Upper lobe of right lung (tissue), 1 donor: ENCODE measurements around the gene LIPF. TPM values are rescaled to one million over a fixed set of nuclear protein-coding genes. Genes with fewer than 3 reads are reported as not detected.

Source experiments
- ATAC-seq: fragments of 200-7000 bp; cut with Tn5 transposase; one replicate; pipeline ENCODE4 v1.9.1; 2020; ENCODE audit warnings: mild to moderate bottlenecking, moderate library complexity
- DNase-seq: peaks from one replicate; pipeline ENCODE4 v3.0.0-alpha.2; 2020
- H3K27ac ChIP-seq: fragments of 200-600 bp; one replicate; pipeline ENCODE4 v1.8.0; 2022
- H3K27me3 ChIP-seq: fragments of 200-600 bp; one replicate; pipeline ENCODE4 v1.8.0; 2022; ENCODE audit warnings: mild to moderate bottlenecking
- H3K36me3 ChIP-seq: fragments of 200-600 bp; one replicate; pipeline ENCODE4 v1.8.0; 2022
- H3K4me1 ChIP-seq: fragments of 200-600 bp; one replicate; pipeline ENCODE4 v1.8.0; 2022
- H3K4me3 ChIP-seq: fragments of 200-600 bp; one replicate; pipeline ENCODE4 v1.8.0; 2022; ENCODE audit warnings: mild to moderate bottlenecking
- H3K9me3 ChIP-seq: fragments of 200-600 bp; one replicate; pipeline ENCODE4 v1.8.0; 2022
- CTCF ChIP-seq: fragments of 200-600 bp; IDR thresholded peaks from one replicate; pipeline ENCODE4 v1.8.0; 2022; ENCODE audit warnings: antibody characterized with exemption
- intact Hi-C: fragments of 100-400 bp; cut with DNase I; formaldehyde crosslinking; loops from one replicate; pipeline ENCODE4 v1.11.0; 2022
- total RNA-seq: library from RNA; stranded (reverse); fragmentation: NEBNext Ultra II Directional; extraction: Animal tissue kit (Norgen Biotek cat#: 25700); gene quantifications from one replicate; pipeline ENCODE4 v1.2.1, GENCODE V29; 2021
- donor health status: DM: no; HTN: yes; CAD: no; lungs with severe emphysema.

The LIPF gene
- total RNA-seq, 1 donor from 2014 or later = not detected

- H3K36me3 ChIP-seq = no peaks in the 10 kb centered on the region
- H3K27me3 ChIP-seq = no peaks in the 10 kb centered on the region
- no peak for DNase-seq
- H3K27ac ChIP-seq = no peak overlapping the region
- H3K9me3 ChIP-seq = no peaks in the 10 kb centered on the region
- intact Hi-C loops = no loop called here
- no peaks in the 10 kb centered on the region for H3K4me1 ChIP-seq
- ATAC-seq = peak; percentile 29
- no peak for TF ChIP-seq CTCF
- H3K4me3 ChIP-seq = no peak overlapping the region
Measured at GRCh38 chr10:88647061-88647615, 17.1 kb upstream of the LIPF start.

GRCh38 chr10:88651101-88651551, 13.1 kb upstream of the LIPF start:
- H3K4me1 ChIP-seq = no peaks in the 10 kb centered on the region
- no peaks in the 10 kb centered on the region for H3K27me3 ChIP-seq
- H3K4me3 ChIP-seq = no peak overlapping the region
- H3K9me3 ChIP-seq = no peaks in the 10 kb centered on the region
- no peak for TF ChIP-seq CTCF
- intact Hi-C loops = no loop called here
- ATAC-seq = no peak
- no peak overlapping the region for H3K27ac ChIP-seq
- H3K36me3 ChIP-seq = no peaks in the 10 kb centered on the region
- DNase-seq = no peak

- no peak overlapping the region for H3K27ac ChIP-seq
- no peak overlapping the region for H3K4me3 ChIP-seq
- DNase-seq (no peak), ATAC-seq (no peak)
- no peaks in the 10 kb centered on the region for H3K9me3 ChIP-seq
- H3K27me3 ChIP-seq = no peaks in the 10 kb centered on the region
- H3K4me1 ChIP-seq = no peaks in the 10 kb centered on the region
- no peaks in the 10 kb centered on the region for H3K36me3 ChIP-seq
- no peak for TF ChIP-seq CTCF
- intact Hi-C loops = no loop called here
Measured at GRCh38 chr10:88652616-88653015, 11.6 kb upstream of the LIPF start.

GRCh38 chr10:88657901-88658300, 6.3 kb upstream of the LIPF start:
- Histone ChIP-seq H3K27me3 (no peaks in the 10 kb centered on the region), H3K9me3 (no peaks in the 10 kb centered on the region), H3K36me3 (no peaks in the 10 kb centered on the region), H3K27ac (no peak overlapping the region), H3K4me3 (no peak overlapping the region), H3K4me1 (no peaks in the 10 kb centered on the region)
- DNase-seq (no peak), ATAC-seq (no peak)
- intact Hi-C loops = no loop called here
- no peak for TF ChIP-seq CTCF

- H3K27ac ChIP-seq = no peak overlapping the region
- H3K4me3 ChIP-seq = no peak overlapping the region
- intact Hi-C loops = no loop called here
- ATAC-seq (no peak), DNase-seq (no peak)
- no peaks in the 10 kb centered on the region for H3K27me3 ChIP-seq
- H3K9me3 ChIP-seq = no peaks in the 10 kb centered on the region
- no peaks in the 10 kb centered on the region for H3K4me1 ChIP-seq
- no peak for TF ChIP-seq CTCF
- no peaks in the 10 kb centered on the region for H3K36me3 ChIP-seq
Measured at GRCh38 chr10:88659725-88660597, 4.3 kb upstream of the LIPF start.
